Stimulated activated CD8-positive, alpha-beta memory T cell treated with anti-CD3 and anti-CD28 coated beads, Interleukin-12 subunit alpha, Interleukin-12 subunit beta, amount 100 ng/mL, for 1 hour (primary cell): ENCODE results near the gene AKAP7.
A peak's percentile ranks its signal among the peaks of the same experiment; 100 is the strongest.
"Not testable (repeated sequence)": the region's sequence is repeated elsewhere in the genome, so short reads cannot be mapped to it uniquely, and the experiment has no call there.

Experiments
- DNase-seq: peaks from one replicate; pipeline ENCODE4 v3.0.0-alpha.2; 2020; ENCODE audit warnings: low read depth

AKAP7 gene

DNA sequence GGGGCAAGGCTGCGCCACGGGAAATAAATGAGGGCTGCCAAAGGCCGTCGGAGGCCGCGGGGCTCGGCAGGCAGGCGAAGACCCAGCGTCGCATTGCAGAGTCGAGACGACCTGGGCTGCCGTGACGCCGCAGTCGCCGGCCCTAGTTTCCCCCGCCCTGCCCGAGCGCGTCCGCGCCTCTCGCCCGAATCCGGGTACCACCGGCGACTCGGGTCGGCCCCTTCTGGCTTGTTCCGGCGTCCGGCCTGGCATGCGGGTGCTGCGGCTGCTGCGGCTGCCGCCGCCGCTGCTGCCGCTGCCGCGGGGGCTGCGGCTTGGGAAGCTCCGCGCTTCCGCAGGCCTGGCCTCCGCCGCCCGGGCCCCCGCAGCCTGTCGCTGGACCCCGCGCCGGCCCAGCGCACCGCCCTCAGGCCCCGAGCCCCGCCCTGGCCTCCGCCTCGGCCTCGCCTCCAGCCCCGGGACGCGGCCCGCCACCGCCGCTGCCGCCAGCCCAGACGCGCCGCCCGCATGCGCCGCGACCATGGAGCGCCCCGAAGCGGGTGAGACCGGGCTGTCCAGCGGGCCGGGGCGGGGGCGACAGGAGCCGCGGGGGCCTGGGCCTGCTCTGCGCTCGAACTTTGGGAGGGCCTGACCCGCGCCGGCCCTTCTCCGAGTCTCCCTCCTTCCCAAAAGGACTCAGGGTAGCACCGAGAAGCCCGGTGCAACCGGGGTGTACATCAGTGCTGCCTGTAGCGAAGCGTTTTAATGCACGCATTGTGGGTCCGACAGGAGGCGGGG is at the start of gene AKAP7:
Gene AKAP7, plus strand, starts transcription at position 224 of the 777 bp plus-strand sequence. Its CDS starts 297 bp downstream, at position 521.
- DNase-seq, result peak; percentile 24

DNA sequence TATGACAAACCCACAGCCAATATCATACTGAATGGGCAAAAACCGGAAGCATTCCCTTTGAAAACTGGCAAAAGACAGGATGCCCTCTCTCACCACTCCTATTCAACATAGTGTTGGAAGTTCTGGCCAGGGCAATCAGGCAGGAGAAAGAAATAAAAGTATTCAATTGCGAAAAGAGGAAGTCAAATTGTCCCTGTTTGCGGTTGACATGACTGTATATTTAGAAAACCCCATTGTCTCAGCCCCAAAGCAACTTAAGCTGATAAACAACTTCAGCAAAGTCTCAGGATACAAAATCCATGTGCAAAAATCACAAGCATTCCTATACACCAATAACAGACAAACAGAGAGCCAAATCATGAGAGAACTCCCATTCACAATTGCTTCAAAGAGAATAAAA is 44.9 kb upstream of the AKAP7 start:
- not testable (repeated sequence) for DNase-seq

GRCh38 chr6:131091944-131092343 is 43.3 kb upstream of the AKAP7 start:
- DNase-seq, result not testable (repeated sequence)

GRCh38 chr6:131093334-131093733 is 41.9 kb upstream of the AKAP7 start:
- DNase-seq, result no peak

DNA sequence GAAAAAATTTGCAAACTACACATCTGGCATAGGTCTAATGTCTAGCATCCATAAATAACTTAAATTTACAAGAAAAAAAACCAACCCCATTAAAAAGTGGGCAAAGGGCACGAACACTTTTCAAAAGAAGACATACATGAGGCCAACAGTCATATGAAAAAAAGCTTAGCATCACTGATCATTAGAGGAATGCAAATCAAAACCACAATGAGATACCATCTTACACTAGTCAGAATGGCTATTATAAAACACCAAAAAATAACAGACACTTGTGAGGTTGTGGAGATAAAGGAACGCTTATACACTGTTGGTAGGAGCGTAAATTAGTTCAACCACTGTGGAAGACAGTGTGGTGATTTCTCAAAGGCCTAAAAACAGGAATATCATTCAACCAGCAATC is 38.5 kb upstream of the AKAP7 start:
- DNase-seq, result no peak

GRCh38 chr6:131101911-131102680 is 33.2 kb upstream of the AKAP7 start:
- no peak for DNase-seq

GRCh38 chr6:131103296-131103695 is 32.0 kb upstream of the AKAP7 start:
- DNase-seq, result no peak

DNA sequence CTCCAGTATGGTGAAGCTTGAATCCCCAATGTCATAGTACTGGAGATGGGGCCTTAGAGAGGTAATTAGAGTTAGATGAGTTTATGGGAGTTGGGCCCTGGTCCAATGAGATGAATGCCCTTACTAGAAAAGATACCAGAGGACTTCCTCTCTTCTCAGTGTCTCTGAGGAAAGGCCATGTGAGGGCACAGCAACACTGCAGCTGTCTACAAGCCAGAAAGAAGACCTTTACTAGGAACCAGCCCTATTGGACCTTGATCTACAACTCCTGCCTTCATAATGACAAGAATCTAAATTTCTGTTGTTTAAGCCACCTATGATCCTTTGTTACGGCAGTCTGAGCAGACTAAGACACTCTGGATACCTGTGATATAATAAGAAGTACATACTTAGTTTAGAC is 31.4 kb upstream of the AKAP7 start:
- DNase-seq, result no peak

DNA sequence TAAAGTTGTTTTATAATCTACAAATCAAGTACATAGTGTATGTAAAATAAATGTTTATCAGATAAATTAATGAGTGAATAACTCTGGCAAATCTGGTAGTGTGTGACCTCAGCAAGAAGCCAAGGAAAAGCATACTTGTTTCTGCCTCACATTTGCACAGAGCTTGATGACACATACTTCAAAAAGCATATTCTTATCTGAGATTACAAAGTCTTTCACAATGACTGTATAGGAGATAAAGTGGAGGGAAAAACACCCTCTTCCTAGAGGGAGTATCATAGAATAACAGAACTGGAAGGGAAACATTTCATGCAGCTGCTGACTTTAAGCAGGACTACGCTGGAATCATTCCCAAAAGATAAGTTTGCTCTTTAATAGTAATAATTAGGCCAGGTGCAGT is 28.1 kb upstream of the AKAP7 start:
- DNase-seq, result no peak

DNA sequence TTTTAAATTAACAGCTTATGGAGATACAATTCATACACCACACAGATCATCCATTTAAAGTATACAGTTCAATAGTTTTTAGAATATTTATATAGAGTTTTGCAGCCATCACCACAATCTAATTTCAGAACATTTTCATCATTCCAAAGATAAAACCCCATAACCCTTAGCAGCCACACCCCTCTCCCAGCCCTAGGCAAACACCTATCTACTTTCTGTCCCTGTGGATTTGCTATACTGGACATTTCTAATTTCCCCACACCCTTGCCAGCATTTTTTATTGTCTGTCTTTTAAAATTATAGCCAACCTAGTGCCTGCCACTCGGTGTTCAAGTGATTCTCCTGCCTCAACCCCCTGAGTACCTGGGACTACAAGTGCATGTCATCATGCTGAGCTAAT is 23.0 kb upstream of the AKAP7 start:
- no peak for DNase-seq

GRCh38 chr6:131115651-131116050 is 19.6 kb upstream of the AKAP7 start:
- no peak for DNase-seq

DNA sequence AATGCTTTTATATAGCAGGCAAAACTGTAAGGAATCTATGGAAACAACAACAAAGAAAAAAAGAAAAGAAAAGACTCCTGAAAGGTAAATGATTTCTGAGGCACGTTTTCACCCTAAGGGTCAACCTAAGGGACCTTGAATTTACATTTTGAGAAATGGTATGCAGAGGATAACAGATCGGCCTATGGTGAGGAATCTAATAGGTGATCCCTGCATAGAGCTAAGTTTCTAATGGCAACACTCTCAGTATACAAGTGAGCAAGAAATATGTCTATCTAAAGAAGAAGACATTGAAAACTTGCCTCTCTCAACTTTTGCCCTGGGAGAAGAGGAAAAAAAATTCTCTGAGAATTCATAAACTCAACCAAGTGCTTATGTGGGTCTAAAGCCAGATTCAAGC is 18.9 kb upstream of the AKAP7 start:
- no peak for DNase-seq

- no peak for DNase-seq
Observed at GRCh38 chr6:131116755-131117360, 18.4 kb upstream of the AKAP7 start.

GRCh38 chr6:131117878-131118277 is 17.4 kb upstream of the AKAP7 start:
- DNase-seq, result no peak

- no peak for DNase-seq
Observed at GRCh38 chr6:131122007-131122406, 13.3 kb upstream of the AKAP7 start.

- no peak for DNase-seq
Observed at GRCh38 chr6:131122516-131122915, 12.8 kb upstream of the AKAP7 start.

- DNase-seq, result no peak
Observed at GRCh38 chr6:131124336-131125071, 10.8 kb upstream of the AKAP7 start.

GRCh38 chr6:131125431-131125830 is 9.8 kb upstream of the AKAP7 start:
- no peak for DNase-seq

DNA sequence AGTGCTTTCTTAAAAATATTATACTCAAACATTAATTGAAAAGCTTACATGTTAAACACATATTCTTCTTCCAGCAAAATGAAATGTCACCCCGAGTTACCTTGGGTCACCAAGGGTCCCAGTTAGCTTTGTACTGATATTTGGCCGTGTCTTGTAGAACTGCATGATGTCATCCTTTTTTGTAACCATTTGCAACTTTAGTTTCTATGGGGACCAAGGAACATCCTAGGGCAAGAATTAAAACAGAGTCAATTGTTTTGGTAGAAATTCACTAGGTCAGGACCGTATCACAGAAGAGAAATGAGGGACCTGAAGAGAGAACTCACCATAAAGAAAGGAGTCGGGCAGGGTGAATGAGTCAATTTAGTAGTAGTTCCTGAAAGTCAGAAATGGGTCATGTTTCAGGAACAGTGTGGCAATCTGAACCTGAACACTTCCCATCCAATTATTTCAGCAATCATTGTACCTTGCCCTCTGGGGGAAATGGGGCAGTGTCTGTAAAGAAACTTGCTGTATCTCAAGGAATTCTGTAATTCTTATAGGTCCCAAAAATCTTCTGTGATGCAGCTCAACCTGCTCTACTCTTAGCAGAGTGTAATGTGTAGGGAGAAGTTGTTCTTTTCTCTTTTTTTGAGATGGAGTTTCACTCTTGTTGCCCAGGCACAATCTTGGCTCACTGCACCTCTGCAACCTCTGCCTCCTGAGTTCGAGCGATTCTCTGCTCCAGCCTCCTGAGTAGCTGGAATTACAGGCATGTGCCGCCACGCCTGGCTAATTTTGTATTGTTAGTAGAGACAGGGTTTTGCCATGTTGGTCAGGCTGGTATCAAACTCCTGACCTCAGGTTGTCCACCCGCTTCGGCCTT is 5.3 kb upstream of the AKAP7 start:
- DNase-seq, result no peak

DNA sequence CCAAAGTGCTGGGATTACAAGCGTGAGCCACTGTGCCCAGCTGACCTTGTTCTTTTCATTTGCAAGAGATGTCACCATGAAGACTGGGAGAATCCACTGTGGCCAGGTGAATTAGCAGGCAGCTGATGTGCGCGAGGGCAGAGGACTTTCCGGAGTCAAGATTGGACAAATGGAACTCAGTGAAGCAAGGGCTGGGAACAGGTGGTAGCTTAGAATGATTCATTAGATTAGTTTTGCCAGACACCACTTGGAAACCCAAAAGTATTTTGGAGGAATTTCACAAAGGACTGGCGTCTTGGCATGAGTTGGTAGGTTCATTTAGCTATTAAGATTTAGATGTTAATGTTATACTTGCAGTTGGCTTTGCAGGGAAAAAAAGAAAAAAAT is 4.7 kb upstream of the AKAP7 start:
- DNase-seq, result no peak

DNA sequence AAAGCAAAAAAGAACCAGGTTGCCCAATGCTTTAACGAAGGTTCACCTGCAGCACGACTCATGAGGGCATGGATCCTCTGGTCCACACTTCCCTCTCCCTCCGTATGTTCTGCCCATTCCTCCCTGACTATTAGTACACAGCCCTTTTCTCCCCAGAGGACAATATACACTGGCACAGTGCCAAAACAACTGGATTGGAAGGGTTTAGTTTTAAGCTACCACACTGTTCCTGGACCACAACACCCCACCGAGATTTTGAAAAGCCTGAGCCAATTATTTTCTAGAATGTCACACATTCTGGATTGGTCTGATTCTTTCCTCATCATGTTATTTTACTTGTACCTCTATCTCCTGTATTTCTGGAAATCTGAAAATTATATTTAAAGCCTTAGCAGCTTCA is 2.9 kb upstream of the AKAP7 start:
- DNase-seq, result no peak
